CD14-positive monocyte (primary cell): Measurements from ENCODE around the gene PTX3. TPM values are rescaled to one million over a fixed set of nuclear protein-coding genes. Genes with fewer than 3 reads are reported as not detected.

Source experiments
- DNase-seq, 3 donors: peaks; one replicate each; pipeline ENCODE4 v3.0.0-alpha.2; 2011 to 2022
- H2AFZ ChIP-seq: 2 replicates; pipeline ENCODE4 v1.6.0; 2012; ENCODE audit warnings: mild to moderate bottlenecking, low read depth, low read length, inconsistent platforms; ENCODE audit not compliant: insufficient read depth, poor library complexity, severe bottlenecking
- H3K27ac ChIP-seq, 2 donors: 1 replicate in 1 of 2; 2 replicates in 1 of 2; pipeline ENCODE4 v1.5.1; 2012 to 2013; ENCODE audit warnings: low read length in 2 of 2, control low read depth in 1 of 2, inconsistent platforms in 1 of 2, low read depth in 1 of 2, mild to moderate bottlenecking in 1 of 2
- H3K27me3 ChIP-seq, 2 donors: one replicate each; pipeline versions ENCODE4 v1.6.0 to v1.6.1; 2011 to 2013; ENCODE audit warnings: low read length in 2 of 2; ENCODE audit not compliant: control insufficient read depth in 2 of 2, insufficient read depth in 2 of 2
- H3K36me3 ChIP-seq, 2 donors: replicated peaks in 1 of 2; 1 replicate in 1 of 2; 2 replicates in 1 of 2; pipeline versions ENCODE4 v1.5.1 to v1.6.1; 2012 to 2013; ENCODE audit warnings: low read length in 2 of 2, control low read depth in 1 of 2, inconsistent platforms in 1 of 2, mild to moderate bottlenecking in 1 of 2; ENCODE audit not compliant: insufficient read depth in 2 of 2, control insufficient read depth in 1 of 2
- H3K4me1 ChIP-seq, 2 donors: 1 replicate in 1 of 2; 2 replicates in 1 of 2; pipeline versions ENCODE4 v1.5.1 to v1.6.1; 2012 to 2013; ENCODE audit warnings: low read length in 2 of 2, control low read depth in 1 of 2, inconsistent platforms in 1 of 2, mild to moderate bottlenecking in 1 of 2, moderate library complexity in 1 of 2; ENCODE audit not compliant: insufficient read depth in 2 of 2, control insufficient read depth in 1 of 2
- H3K4me2 ChIP-seq: replicated peaks from 2 replicates; pipeline ENCODE3; 2012; ENCODE audit warnings: low read length, moderate library complexity, mild to moderate bottlenecking; ENCODE audit not compliant: poor library complexity, severe bottlenecking; ENCODE audit errors: extremely low read depth
- H3K4me3 ChIP-seq, 3 experiments: fragments of 200-600 bp in 1 of 3; sonication (generic) in 1 of 3; replicated peaks in 1 of 3; 1 replicate in 2 of 3; 2 replicates in 1 of 3; pipeline ENCODE4 v1.5.1; 2011 to 2013; ENCODE audit warnings: low read length in 3 of 3, mild to moderate bottlenecking in 3 of 3, control low read depth in 2 of 3, low read depth in 2 of 3, inconsistent platforms in 1 of 3, moderate library complexity in 1 of 3
- H3K79me2 ChIP-seq: 2 replicates; pipeline ENCODE4 v1.6.0; 2012; ENCODE audit warnings: mild to moderate bottlenecking, control low read depth, inconsistent platforms, low read length, moderate library complexity; ENCODE audit not compliant: insufficient read depth
- H3K9ac ChIP-seq: 2 replicates; pipeline ENCODE4 v1.6.0; 2017; ENCODE audit warnings: low read length, mild to moderate bottlenecking; ENCODE audit not compliant: insufficient read depth, poor library complexity, severe bottlenecking
- H3K9me3 ChIP-seq, 2 donors: replicated peaks in 1 of 2; 1 replicate in 1 of 2; 2 replicates in 1 of 2; pipeline versions ENCODE4 v1.5.1 to v1.6.1; 2012 to 2013; ENCODE audit warnings: low read length in 2 of 2, control low read depth in 1 of 2; ENCODE audit not compliant: control insufficient read depth in 1 of 2, insufficient read depth in 1 of 2
- H4K20me1 ChIP-seq: 2 replicates; pipeline ENCODE4 v1.6.0; 2012; ENCODE audit warnings: mild to moderate bottlenecking, low read length, control low read depth, moderate library complexity; ENCODE audit not compliant: insufficient read depth
- H3K27ac Mint-ChIP-seq, 7 donors: one replicate each; pipeline ENCODE4 v1.8.0; 2020; ENCODE audit warnings: mild to moderate bottlenecking in 7 of 7, mixed read lengths in 7 of 7, moderate library complexity in 6 of 7, inconsistent platforms in 2 of 7
- H3K27me3 Mint-ChIP-seq, 3 donors: one replicate each; pipeline ENCODE4 v1.8.0; 2021 to 2022; ENCODE audit warnings: low read depth in 3 of 3, mild to moderate bottlenecking in 3 of 3, mixed read lengths in 3 of 3, moderate library complexity in 3 of 3, inconsistent platforms in 1 of 3
- H3K36me3 Mint-ChIP-seq, 2 donors: one replicate each; pipeline ENCODE4 v1.8.0; 2020; ENCODE audit warnings: mixed read lengths in 2 of 2, inconsistent platforms in 1 of 2, mild to moderate bottlenecking in 1 of 2
- H3K4me1 Mint-ChIP-seq: one replicate; pipeline ENCODE4 v1.8.0; 2020; ENCODE audit warnings: mild to moderate bottlenecking, mixed read lengths
- H3K4me3 Mint-ChIP-seq, 2 donors: one replicate each; pipeline ENCODE4 v1.8.0; 2020; ENCODE audit warnings: mild to moderate bottlenecking in 2 of 2, mixed read lengths in 2 of 2, moderate library complexity in 1 of 2
- H3K9me3 Mint-ChIP-seq, 7 donors: one replicate each; pipeline ENCODE4 v1.8.0; 2020 to 2022; ENCODE audit warnings: mixed read lengths in 7 of 7, mild to moderate bottlenecking in 6 of 7, moderate library complexity in 6 of 7, inconsistent platforms in 2 of 7
- CTCF ChIP-seq: fragments of 200-600 bp; IDR thresholded peaks from one replicate; pipeline ENCODE4 v1.8.0; 2022; ENCODE audit warnings: antibody characterized with exemption, mild to moderate bottlenecking
- WGBS: methylation state at CpG from one replicate; pipeline ENCODE4 v1.1.5; 2013; ENCODE audit warnings: missing lambda C conversion rate; ENCODE audit not compliant: insufficient coverage; 5-methylcytosine and 5-hydroxymethylcytosine counted together
- intact Hi-C, 2 donors: fragments of 100-400 bp; cut with micrococcal nuclease; formaldehyde crosslinking; loops; one replicate each; pipeline versions ENCODE4 v1.15.0 to v1.15.1; 2023
- polyA plus RNA-seq, 3 donors: library from polyadenylated mRNA; depleted of rRNA in 1 of 3; unstranded in 2 of 3; stranded (reverse) in 1 of 3; fragments of 300-500 nt in 2 of 3; fragments of >200 nt in 1 of 3; fragmentation: Illumina TruSeq in 2 of 3; gene quantifications; 1 replicate in 2 of 3; 2 replicates in 1 of 3; pipeline ENCODE4 v1.2.3, GENCODE V29; 2012 to 2021

The PTX3 gene
- polyA plus RNA-seq, 3 donors: 9.1 to 84.5 (median 10.5) TPM

- peaks cover 2 to 14% (median 7%) of the 10 kb centered on the region in 7 donors for H3K9me3 Mint-ChIP-seq
- H3K27ac Mint-ChIP-seq: no peak overlapping the region
- no peak overlapping the region for H3K27ac ChIP-seq
- H3K36me3 Mint-ChIP-seq: no peaks in the 10 kb centered on the region
- DNase-seq: no peak
- no peak overlapping the region for H3K4me3 ChIP-seq
- 86% methylated on average over 1 of the region's 1 CpG for WGBS
- H3K4me1 ChIP-seq: no peaks in the 10 kb centered on the region
- H3K4me3 Mint-ChIP-seq: no peak overlapping the region
- H3K36me3 ChIP-seq: no peaks in the 10 kb centered on the region
- no peaks in the 10 kb centered on the region for H4K20me1 ChIP-seq
- H3K9ac ChIP-seq: no peak overlapping the region
- peaks cover 0 to 2% (median 0%) of the 10 kb centered on the region in 3 donors for H3K27me3 Mint-ChIP-seq
- intact Hi-C loops: no loop called here
- H2AFZ ChIP-seq: no peak overlapping the region
- peaks cover 0 to 7% of the 10 kb centered on the region in 2 donors for H3K9me3 ChIP-seq
- H3K4me2 ChIP-seq: no peak overlapping the region
- no peaks in the 10 kb centered on the region for H3K4me1 Mint-ChIP-seq
- no peaks in the 10 kb centered on the region for H3K79me2 ChIP-seq
- TF ChIP-seq CTCF: no peak
- H3K27me3 ChIP-seq: no peaks in the 10 kb centered on the region
These were observed 42.2 kb upstream of the PTX3 start for GRCh38 chr3:157394411-157394810.

GRCh38 chr3:157398598-157398997, 38.1 kb upstream of the PTX3 start:
- H3K27me3 ChIP-seq: no peaks in the 10 kb centered on the region
- no peaks in the 10 kb centered on the region for H3K9me3 ChIP-seq
- Mint-ChIP-seq H3K27ac (no peak overlapping the region), H3K4me3 (no peak overlapping the region), H3K9me3 (peaks cover 0 to 8% (median 2%) of the 10 kb centered on the region in 7 donors), H3K27me3 (peaks cover 0 to 2% (median 0%) of the 10 kb centered on the region in 3 donors), H3K36me3 (no peaks in the 10 kb centered on the region), H3K4me1 (no peaks in the 10 kb centered on the region)
- H3K4me1 ChIP-seq: no peaks in the 10 kb centered on the region
- H2AFZ ChIP-seq: no peak overlapping the region
- 87% methylated on average over 3 of the region's 3 CpGs for WGBS
- intact Hi-C loops: no loop called here
- no peak overlapping the region for H3K4me3 ChIP-seq
- no peak for DNase-seq
- H3K4me2 ChIP-seq: no peak overlapping the region
- H3K27ac ChIP-seq: no peak overlapping the region
- H3K9ac ChIP-seq: no peak overlapping the region
- TF ChIP-seq CTCF: no peak
- H3K79me2 ChIP-seq: no peaks in the 10 kb centered on the region
- H3K36me3 ChIP-seq: no peaks in the 10 kb centered on the region
- no peaks in the 10 kb centered on the region for H4K20me1 ChIP-seq
